H54 (cell line): ENCODE measurements around the gene ANKRD22.
"Not testable (repeated sequence)": the region's sequence is repeated elsewhere in the genome, so short reads cannot be mapped to it uniquely, and the experiment has no call there.

Experiments
- DNase-seq: peaks from one replicate; pipeline ENCODE4 v3.0.0; 2011; ENCODE audit warnings: low spot score, mixed read lengths; ENCODE audit not compliant: insufficient read length
- FAIRE-seq: peaks from 3 replicates; lab custom pipeline; 2011; peaks lifted over from hg19 to GRCh38; lab: Jason Lieb, UNC
- POLR2A ChIP-seq: IDR thresholded peaks from 2 replicates; pipeline ENCODE4 v1.6.1; 2011; ENCODE audit warnings: low read depth, mild to moderate bottlenecking, low read length

ANKRD22 gene

DNA sequence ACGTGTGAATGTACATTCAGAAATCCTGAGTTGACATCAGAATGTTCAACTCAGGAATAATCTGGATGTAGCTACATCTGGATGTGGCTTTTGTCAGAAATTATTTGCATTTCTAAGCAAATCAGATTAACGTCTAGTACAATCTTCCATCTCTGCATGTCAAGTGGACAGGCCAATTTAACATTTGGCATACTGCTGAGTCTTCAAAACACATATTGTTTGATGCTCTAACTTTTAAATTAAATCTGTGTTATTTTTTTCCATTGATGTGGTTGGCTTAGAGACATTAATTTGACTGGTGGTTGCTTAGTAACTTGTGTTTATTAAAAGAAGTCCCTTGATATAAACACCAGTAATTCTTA lies 31.8 kb upstream of the ANKRD22 start:
- TF ChIP-seq POLR2A: no peak
- peak; percentile 78 for FAIRE-seq
- DNase-seq: no peak

DNA sequence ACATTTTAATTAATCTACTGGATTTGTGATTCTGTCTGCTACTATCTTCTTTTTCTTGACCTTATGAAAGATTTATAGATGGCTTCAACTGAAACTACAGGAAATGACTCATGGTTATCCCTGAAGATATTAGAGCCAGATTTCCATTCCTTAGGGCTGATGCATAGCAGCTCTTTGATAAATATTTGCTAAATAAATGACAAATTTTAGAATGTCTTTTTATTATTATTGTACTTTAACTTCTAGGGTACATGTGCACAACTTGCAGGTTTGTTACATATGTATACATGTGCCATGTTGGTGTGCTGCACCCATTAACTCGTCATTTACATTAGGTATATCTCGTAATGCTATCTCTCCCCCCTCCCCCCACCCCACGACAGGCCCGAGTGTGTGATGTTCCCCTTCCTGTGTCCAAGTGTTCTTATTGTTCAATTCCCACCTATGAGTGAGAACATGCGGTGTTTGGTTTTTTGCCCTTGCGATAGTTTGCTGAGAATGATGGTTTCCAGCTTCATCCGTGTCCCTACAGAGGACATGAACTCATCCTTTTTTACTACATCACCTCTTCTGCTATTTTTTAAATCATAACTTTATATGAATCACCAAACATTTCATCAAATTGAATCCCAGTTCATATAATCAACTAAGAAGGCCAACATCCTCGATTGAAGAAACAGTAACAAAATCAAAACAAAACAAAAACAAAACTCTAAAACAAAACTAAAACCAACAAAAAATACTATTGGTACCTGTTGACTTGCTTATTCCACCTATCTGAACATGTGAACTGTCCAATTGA lies 31.2 kb upstream of the ANKRD22 start:
- FAIRE-seq: peak; percentile 93
- DNase-seq: not testable (repeated sequence)

DNA sequence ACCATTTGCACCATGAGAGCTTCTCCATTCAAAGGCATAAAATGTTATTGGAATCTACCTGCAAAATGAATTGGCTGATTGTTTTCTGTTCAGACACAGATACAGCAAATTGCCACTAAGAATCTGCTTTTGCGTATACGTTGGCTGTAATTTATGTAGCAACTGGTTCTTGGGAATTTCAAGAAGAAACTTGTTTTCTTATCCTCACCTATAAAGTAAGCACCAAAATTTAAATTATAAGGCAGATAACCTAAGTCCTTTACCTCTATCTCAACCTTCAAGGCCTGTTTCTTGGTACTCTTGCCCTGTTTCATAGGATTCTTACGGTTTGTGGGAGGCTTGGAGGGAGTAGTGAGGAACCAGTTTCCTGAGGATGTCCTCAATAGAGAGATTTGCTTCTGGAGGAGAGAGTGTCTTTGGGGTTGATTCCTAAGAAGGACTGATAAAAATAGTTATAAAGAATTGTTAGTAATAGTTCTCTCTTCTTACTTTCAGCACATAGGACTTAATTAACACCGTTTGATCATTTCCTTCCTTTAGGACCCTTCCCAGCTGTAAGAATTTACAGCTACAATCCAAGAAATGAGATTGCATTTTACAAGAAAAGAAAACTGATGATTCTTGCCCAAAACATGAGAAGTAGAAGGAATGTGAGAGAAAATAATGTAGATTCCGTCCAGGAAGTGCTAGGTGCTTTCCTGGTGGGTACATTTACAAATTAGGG lies 30.4 kb upstream of the ANKRD22 start:
- TF ChIP-seq POLR2A: no peak
- FAIRE-seq (no peak), DNase-seq (no peak)

DNA sequence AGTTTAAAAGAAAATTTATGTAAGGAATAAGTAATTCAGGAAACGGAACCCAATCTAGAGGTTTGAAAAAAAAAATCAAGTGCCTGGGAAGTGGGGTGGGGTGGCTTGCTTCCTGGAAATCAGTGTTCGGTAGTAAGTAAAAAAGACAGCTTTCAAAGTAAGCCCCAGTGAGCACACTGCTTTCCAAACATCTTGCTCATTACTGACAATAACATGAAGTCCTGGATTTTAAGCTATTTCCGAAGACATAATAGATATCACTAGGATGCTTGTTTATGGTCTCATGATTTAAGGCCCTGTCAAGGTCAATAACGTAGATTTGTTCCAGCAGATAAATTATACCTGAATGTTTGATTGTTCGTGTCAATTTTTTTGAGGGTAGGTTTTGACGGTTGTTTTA lies 29.7 kb upstream of the ANKRD22 start:
- no peak for DNase-seq
- no peak for TF ChIP-seq POLR2A
- peak; percentile 61 for FAIRE-seq

DNA sequence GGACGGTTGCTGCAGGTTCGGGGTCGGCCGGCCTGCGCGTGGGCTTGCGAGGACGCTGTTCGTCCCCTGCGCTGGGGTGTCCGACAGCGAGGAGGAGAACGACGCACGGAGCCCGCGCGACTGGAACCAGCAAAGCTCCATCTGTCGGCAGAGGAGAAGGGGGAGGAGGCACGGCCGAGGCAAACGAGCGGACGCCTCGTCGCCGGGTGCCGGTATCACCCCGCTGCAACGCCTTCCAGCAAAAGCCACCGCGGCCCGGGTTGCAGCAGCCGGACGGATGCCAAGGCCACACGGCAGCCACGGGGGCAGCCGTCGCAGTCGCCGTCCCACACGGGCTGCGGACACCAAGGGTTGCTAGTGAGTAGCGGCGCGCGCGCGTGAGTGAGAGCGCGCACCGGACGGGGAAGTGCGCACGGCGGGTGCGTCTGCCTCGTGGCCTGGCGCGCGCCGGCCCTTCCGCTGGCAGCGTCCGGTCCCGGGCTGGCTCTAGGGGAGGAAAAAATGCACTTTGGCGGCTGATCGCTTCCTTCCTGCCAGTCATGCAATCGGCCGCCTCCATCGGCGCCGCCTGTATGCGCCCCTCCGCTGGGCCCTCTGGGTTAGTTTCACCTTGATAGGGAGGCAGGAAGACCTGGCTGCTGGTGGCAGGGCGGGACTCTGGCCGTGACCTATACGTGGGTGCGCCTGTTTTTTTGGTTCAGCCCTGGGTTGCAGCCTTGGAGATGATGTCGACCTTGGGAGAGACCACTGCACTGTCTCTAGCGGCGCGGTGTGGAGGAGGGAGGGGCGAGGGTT lies 28.8 kb upstream of the ANKRD22 start:
- FAIRE-seq: peak; percentile 83
- peak; percentile 52 for DNase-seq
- TF ChIP-seq POLR2A: no peak; the same call in 1 of the 2 replicates

DNA sequence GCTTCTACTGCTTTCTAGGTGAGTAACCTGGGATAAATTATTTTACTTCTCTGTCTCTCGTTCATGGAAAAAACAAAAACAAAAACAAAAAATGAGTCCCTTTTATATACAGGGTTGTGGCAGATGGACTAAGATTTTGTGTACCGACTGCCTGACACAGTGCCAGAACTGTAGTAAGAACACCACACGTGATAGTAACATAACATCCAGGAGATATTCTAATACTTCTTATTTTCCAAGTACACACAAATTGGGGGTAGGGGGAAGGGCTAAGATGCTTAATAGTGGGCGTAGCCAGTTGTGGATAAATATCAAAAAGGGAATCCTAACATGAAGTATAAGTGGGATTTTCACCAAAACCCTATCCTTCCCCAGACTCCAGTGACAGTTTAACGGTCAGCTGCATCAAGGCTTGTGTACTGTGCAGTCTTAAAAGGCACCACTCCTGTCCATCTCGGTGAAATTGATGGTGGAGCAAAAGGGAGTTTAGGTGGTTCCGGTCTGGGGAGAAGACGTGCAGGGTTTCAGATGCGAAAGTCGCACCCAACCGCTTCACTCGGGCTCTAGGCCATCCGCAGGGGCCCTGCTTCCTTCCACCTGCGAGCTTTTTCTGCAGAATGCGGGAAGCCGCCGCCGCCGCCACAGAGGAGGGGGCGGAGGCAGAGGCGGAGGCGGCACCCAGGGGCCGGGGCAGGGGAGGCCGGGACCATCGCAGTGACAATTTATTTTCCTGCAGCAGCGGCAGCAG lies 28.1 kb upstream of the ANKRD22 start, which contains the start of gene STAMBPL1:
STAMBPL1 (plus strand) TSS at position 712 of the 748 bp plus-strand sequence. CDS start 21,464 bp downstream, outside the sequence.
- DNase-seq: peak; percentile 44
- peak; percentile 86 for FAIRE-seq
- TF ChIP-seq POLR2A: no peak; the same call in 1 of the 2 replicates

DNA sequence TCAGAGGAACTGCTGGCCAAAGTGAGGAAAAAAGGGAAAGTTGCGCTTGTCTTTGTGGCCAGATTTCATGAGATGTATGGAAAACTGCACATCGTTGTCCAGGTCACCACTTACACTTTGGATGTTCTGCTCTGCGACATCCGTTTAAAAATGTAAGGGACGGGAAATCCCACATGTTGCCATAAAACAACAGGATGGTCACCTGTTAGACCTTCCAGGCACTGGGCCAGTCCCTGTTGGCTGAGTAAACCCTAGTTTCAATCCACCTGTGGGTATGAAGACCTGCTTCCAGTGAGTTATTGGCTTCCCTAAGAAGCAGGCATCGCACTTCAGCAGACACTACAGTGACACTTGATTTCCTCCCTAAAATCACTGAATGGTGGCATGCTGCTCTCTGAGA lies 25.7 kb upstream of the ANKRD22 start:
- TF ChIP-seq POLR2A: no peak
- DNase-seq (no peak), FAIRE-seq (no peak)

DNA sequence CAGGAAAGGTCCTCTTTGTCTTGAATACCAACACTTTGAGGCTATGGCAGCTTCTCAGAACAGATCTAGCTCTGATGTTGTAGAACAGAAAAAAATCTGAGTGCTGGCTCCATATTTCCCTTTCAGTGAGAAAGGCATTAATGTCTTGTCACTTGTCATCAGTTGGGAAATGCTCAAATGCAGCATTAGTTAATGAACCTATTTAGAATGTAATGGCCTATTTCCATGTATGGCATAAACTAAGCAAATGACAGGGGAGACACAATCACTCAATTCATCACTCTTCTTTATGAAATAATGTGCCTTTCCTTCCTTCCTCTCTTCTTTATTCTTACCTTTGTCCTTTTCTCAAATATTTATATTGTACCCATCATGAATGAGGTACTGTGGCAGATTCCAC lies 23.4 kb upstream of the ANKRD22 start:
- FAIRE-seq: peak; percentile 57
- no peak for DNase-seq
- TF ChIP-seq POLR2A: no peak

DNA sequence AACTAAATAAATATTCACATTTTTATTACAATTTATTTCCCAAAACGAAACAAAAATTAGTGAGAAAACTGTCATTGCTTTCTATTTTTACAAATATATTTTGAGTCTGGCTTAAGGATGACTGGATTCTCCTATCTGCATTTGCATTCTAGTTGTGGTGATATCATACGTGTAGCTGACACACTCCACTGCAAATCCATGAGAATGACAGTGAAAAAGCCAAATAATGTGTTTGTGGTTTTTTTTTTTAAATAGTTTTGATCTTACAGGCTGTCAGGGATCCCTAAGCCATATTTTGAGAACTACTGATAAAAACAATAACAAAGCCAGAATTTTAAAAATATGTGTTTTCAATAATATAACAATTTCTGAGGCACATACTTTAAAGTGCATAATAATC lies 22.6 kb upstream of the ANKRD22 start:
- no peak for TF ChIP-seq POLR2A
- FAIRE-seq: no peak
- DNase-seq: no peak

DNA sequence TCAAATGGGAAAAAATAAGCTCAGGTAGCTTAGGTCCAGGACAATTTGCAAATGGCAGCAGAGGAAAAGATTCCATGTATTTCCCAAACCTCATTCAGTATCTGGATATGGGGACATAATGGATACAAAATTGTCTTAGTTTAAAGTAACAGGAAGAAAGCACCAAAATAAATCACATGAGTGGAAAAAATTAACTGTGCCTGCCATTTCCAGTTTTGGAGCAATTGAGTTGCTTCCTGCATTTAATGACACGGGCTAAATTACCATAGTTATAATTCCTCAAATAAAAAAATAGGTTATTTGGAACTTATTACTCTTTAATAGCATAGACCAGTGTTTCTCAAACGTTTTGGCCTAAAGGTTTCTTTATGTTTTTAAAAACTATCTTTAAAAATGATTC lies 22.1 kb upstream of the ANKRD22 start:
- TF ChIP-seq POLR2A: no peak
- FAIRE-seq: no peak

DNA sequence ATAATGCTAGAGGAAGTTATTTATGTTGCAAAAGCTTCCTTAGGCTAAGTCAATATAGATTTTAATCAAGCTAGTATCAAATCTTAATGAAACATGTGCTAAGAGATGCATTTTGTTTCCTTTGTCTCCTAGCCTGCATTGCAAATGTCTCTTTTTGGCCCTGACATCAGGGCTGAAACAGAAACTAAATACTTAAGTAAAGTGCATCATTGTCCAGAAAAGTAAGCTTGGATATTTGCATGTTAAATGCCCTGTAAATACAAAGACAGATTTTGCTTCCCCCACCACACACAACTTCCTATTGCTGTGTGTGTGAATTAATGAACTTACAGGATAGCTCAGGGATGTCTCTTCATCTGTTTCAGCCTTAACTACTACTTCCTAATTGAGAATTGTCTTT lies 18.4 kb upstream of the ANKRD22 start:
- TF ChIP-seq POLR2A: no peak
- no peak for DNase-seq
- FAIRE-seq: peak; percentile 48

More for the DNA sequence above, 22.1 kb upstream of the ANKRD22 start:
- no peak for DNase-seq

DNA sequence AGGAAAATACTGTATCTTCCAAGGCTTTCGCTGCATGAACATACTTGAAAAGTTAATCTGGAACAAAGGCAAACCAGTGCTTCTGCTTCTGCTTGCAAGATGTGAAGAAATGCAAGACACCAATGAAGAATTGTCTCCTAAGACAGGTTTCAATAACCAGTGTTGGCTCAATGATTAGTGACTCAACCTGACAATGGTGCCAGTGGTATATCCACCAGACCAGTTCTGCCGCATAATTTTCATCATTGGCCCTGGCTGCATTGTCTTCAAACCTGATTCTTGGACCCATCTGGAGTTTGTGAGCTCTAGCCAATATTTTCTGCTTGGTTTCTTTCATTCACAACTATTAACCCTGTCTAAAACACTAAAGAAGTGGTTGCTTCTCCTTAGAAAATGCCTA lies 14.8 kb upstream of the ANKRD22 start:
- DNase-seq (no peak), FAIRE-seq (peak; percentile 33)
- TF ChIP-seq POLR2A: no peak

DNA sequence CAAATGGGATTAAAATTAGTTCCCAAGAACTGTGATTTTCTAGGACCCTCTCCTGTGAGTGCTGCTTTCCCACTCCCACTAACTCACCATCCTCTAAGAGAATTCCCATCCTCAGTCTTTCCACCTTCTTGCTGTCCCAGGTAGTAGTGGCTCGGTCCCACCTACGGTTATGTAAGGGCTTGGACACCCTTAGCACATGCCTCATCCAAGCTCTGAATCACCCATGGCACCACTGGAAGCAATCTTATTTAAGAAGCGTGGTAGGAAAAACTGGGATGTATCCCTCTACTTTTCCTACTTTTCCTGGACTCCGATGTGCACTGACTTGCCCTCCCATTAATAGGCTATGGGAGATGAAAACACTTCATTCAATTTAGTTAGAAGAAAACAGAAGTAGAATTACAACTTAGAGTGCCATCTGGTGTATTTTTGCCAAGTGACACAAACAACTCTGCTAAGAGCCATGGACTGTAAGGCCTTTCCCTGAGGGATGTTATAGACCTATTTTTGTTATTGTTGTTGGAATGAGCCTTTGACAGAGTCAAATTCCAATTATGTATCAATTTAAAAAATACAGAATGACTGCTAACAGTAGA lies 13.7 kb upstream of the ANKRD22 start:
- peak; percentile 41 for FAIRE-seq

More for the DNA sequence above, 13.7 kb upstream of the ANKRD22 start:
- DNase-seq: no peak
- no peak for TF ChIP-seq POLR2A
